Natural killer cell (primary cell): Measurements from ENCODE around the gene RRAD. TPM values are rescaled to one million over a fixed set of nuclear protein-coding genes. Genes with fewer than 3 reads are reported as not detected.

Experiments
- ATAC-seq, 3 donors: fragments of 150-1000 bp in 2 of 3; fragments of 200-7000 bp in 1 of 3; cut with Tn5 transposase; 1 replicate in 1 of 3; 2 replicates in 2 of 3; pipeline ENCODE4 v1.10.0; 2021; ENCODE audit warnings: mild to moderate bottlenecking in 2 of 3, moderate library complexity in 2 of 3
- DNase-seq, 2 donors: peaks; one replicate each; pipeline versions ENCODE4 v3.0.0 to v3.0.0-alpha.2; 2013 to 2021; ENCODE audit warnings: mixed read lengths in 1 of 2
- H3K27ac ChIP-seq: one replicate; pipeline ENCODE4 v1.5.1; 2013; ENCODE audit warnings: mild to moderate bottlenecking, low read length
- H3K27me3 ChIP-seq: one replicate; pipeline ENCODE4 v1.6.1; 2013; ENCODE audit warnings: low read length; ENCODE audit not compliant: control insufficient read depth, insufficient read depth
- H3K36me3 ChIP-seq: one replicate; pipeline ENCODE4 v1.6.1; 2013; ENCODE audit warnings: low read length; ENCODE audit not compliant: control insufficient read depth, insufficient read depth
- H3K4me1 ChIP-seq: one replicate; pipeline ENCODE4 v1.6.1; 2013; ENCODE audit warnings: low read length; ENCODE audit not compliant: control insufficient read depth, insufficient read depth
- H3K4me3 ChIP-seq: one replicate; pipeline ENCODE4 v1.5.1; 2013; ENCODE audit warnings: low read length
- H3K9me3 ChIP-seq: one replicate; pipeline ENCODE4 v1.6.1; 2013; ENCODE audit warnings: low read length; ENCODE audit not compliant: control insufficient read depth, insufficient read depth
- H3K27ac Mint-ChIP-seq, 2 donors: one replicate each; pipeline ENCODE4 v1.8.0; 2022; ENCODE audit warnings: mild to moderate bottlenecking in 2 of 2, mixed read lengths in 2 of 2, moderate library complexity in 1 of 2
- H3K27me3 Mint-ChIP-seq, 2 donors: one replicate each; pipeline ENCODE4 v1.8.0; 2022; ENCODE audit warnings: low read depth in 2 of 2, mixed read lengths in 2 of 2
- H3K36me3 Mint-ChIP-seq: one replicate; pipeline ENCODE4 v1.8.0; 2022; ENCODE audit warnings: mixed read lengths
- H3K4me1 Mint-ChIP-seq, 2 donors: one replicate each; pipeline ENCODE4 v1.8.0; 2022; ENCODE audit warnings: mixed read lengths in 2 of 2
- H3K4me3 Mint-ChIP-seq: one replicate; pipeline ENCODE4 v1.8.0; 2022; ENCODE audit warnings: mild to moderate bottlenecking, moderate library complexity, mixed read lengths
- H3K9me3 Mint-ChIP-seq, 2 donors: one replicate each; pipeline ENCODE4 v1.8.0; 2022; ENCODE audit warnings: mixed read lengths in 2 of 2
- WGBS: methylation state at CpG from one replicate; pipeline ENCODE4 v1.1.7; 2013; ENCODE audit warnings: missing lambda C conversion rate; ENCODE audit not compliant: insufficient coverage; 5-methylcytosine and 5-hydroxymethylcytosine counted together
- intact Hi-C: fragments of 100-400 bp; cut with micrococcal nuclease; formaldehyde crosslinking; loops from one replicate; pipeline ENCODE4 v1.14.2; 2022
- total RNA-seq, 4 donors: library from RNA; stranded (reverse); fragments of 120-200 nt in 1 of 4; gene quantifications; one replicate each; pipeline versions ENCODE4 v1.2.3 to v1.2.4, GENCODE V29; 2013 to 2022
- TF ChIP-seq, protein P1 (sequence below): fragments of 200-600 bp; IDR thresholded peaks from one replicate; pipeline ENCODE4 v1.8.0; 2022; ENCODE audit warnings: antibody characterized with exemption

The RRAD gene
- total RNA-seq, 3 donors from 2014 or later (not counting 1 experiment from before 2014, with no cell fraction given): 1.8 to 4.5 (median 2.8) TPM

DNA sequence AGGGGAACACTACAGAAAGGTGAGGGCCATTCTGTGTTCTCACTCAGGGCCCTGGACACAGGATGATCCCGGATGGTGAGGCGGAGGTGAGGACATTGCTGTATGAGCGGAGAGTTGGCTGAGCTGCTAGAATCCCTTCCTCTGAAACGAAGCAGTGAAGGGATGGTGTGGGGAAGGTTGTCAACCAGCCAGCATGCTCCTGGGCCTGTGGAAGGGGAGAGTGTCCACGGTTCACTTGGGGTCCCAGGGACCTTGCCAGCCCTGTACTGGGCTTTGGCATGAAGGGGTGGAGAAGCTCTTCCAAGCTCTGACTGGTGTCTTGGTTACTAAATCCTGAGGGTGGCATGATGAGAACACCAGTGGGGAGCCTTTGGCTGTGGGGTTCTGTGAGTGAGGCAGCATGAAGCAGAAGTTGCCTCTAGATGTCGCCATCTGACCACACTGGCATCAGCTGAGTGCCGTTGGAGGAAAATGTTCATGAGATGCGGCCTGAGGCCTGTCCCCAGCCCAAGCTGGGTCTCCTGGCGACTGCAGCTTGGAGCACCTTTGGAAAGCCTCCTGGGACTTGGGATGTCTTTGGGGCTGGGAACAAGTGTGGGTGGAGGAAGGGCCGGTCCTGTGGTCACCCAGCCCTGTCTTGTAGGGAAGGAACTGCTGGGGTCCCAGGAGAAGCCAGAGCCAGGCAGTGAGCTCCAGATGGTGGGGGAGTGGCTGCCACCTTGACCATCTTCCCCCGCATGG, 30.2 kb downstream of the RRAD start:
- H3K27me3 Mint-ChIP-seq: no peaks in the 10 kb centered on the region
- Histone ChIP-seq H3K4me1 (peaks cover 2% of the 10 kb centered on the region), H3K27me3 (no peaks in the 10 kb centered on the region), H3K36me3 (peaks cover 4% of the 10 kb centered on the region), H3K4me3 (no peak overlapping the region), H3K27ac (no peak overlapping the region), H3K9me3 (no peaks in the 10 kb centered on the region)
- ATAC-seq (peak; percentile 76 to 94 (median 92)), DNase-seq (peak; percentile 46 to 79)
- peaks cover 4 to 27% of the 10 kb centered on the region in 2 donors for H3K4me1 Mint-ChIP-seq
- intact Hi-C loops: loop anchor here (1.0 to 2.0 kb wide), 2 partner anchors 34 to 56 kb away; no protein-coding TSS in a partner anchor
- no peak overlapping the region for H3K27ac Mint-ChIP-seq
- 57% methylated on average over 11 of the region's 11 CpGs for WGBS
- no peak overlapping the region for H3K4me3 Mint-ChIP-seq
- TF ChIP-seq, protein P1, sequence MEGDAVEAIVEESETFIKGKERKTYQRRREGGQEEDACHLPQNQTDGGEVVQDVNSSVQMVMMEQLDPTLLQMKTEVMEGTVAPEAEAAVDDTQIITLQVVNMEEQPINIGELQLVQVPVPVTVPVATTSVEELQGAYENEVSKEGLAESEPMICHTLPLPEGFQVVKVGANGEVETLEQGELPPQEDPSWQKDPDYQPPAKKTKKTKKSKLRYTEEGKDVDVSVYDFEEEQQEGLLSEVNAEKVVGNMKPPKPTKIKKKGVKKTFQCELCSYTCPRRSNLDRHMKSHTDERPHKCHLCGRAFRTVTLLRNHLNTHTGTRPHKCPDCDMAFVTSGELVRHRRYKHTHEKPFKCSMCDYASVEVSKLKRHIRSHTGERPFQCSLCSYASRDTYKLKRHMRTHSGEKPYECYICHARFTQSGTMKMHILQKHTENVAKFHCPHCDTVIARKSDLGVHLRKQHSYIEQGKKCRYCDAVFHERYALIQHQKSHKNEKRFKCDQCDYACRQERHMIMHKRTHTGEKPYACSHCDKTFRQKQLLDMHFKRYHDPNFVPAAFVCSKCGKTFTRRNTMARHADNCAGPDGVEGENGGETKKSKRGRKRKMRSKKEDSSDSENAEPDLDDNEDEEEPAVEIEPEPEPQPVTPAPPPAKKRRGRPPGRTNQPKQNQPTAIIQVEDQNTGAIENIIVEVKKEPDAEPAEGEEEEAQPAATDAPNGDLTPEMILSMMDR: peak; percentile 66
- no peaks in the 10 kb centered on the region for H3K36me3 Mint-ChIP-seq
- no peaks in the 10 kb centered on the region for H3K9me3 Mint-ChIP-seq

DNA sequence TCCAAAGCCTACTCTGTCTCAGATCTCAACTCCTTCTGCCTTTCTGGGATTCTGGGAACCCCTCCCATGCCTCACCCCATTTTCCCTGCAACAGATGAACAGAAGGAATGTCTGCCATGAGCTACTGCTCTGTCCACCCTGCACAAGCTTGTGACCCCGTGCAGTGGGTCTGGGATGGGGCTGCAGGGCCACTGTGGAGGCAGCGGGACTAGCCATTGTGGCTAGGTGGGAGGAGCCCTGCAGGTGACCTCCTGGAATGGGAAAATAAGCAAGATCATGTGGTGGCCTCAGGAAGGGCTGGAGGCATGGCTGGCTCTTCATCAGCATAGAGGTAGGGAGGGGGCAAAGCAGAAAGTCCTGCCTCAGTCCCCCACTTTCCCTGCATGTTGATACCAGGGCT, 31.3 kb downstream of the RRAD start:
- TF ChIP-seq, protein P1: no peak
- H3K9me3 Mint-ChIP-seq: no peaks in the 10 kb centered on the region
- no peak overlapping the region for H3K27ac ChIP-seq
- peaks cover 2% of the 10 kb centered on the region for H3K4me1 ChIP-seq
- H3K27me3 ChIP-seq: no peaks in the 10 kb centered on the region
- no peaks in the 10 kb centered on the region for H3K9me3 ChIP-seq
- peaks cover 4 to 27% of the 10 kb centered on the region in 2 donors for H3K4me1 Mint-ChIP-seq
- H3K27ac Mint-ChIP-seq: no peak overlapping the region
- no peak overlapping the region for H3K4me3 ChIP-seq
- H3K27me3 Mint-ChIP-seq: no peaks in the 10 kb centered on the region
- no peak for DNase-seq
- H3K36me3 Mint-ChIP-seq: no peaks in the 10 kb centered on the region
- WGBS: 93% methylated on average over 2 of the region's 2 CpGs
- ATAC-seq: no peak
- H3K4me3 Mint-ChIP-seq: no peak overlapping the region
- peaks cover 4% of the 10 kb centered on the region for H3K36me3 ChIP-seq
- intact Hi-C loops: loop anchor here (2.0 kb wide), 1 partner anchor 35 kb away; no protein-coding TSS in a partner anchor

DNA sequence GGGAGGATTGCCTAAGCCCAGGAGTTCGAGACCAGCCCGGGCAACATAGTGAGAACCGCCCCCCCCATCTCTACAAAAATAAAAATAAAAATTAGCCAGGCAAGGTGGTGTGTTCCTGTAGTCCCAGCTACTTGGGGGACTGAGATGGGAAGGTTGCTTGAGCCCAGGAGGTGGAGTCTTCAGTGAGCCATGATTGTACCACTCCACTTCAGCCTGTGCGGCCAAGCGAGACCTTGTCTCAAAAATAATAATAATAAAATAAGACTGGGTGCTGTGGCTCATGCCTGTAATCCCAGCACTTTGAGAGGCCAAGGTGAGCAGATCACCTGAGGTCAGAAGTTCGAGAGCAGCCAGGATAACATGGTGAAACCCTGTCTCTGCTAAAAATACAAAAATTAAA, 33.5 kb downstream of the RRAD start:
- H3K27me3 ChIP-seq: no peaks in the 10 kb centered on the region
- H3K9me3 ChIP-seq: no peaks in the 10 kb centered on the region
- WGBS: 100% methylated on average over 2 of the region's 6 CpGs
- H3K4me1 ChIP-seq: peaks cover 2% of the 10 kb centered on the region
- H3K27ac ChIP-seq: no peak overlapping the region
- TF ChIP-seq, protein P1: no peak
- no peak overlapping the region for H3K4me3 Mint-ChIP-seq
- peaks cover 10 to 38% of the 10 kb centered on the region in 2 donors for H3K4me1 Mint-ChIP-seq
- H3K36me3 ChIP-seq: peaks cover 10% of the 10 kb centered on the region
- ATAC-seq: no peak
- DNase-seq: no peak
- no peaks in the 10 kb centered on the region for H3K9me3 Mint-ChIP-seq
- H3K4me3 ChIP-seq: no peak overlapping the region
- intact Hi-C loops: no loop called here
- H3K36me3 Mint-ChIP-seq: no peaks in the 10 kb centered on the region
- H3K27ac Mint-ChIP-seq: no peak overlapping the region
- H3K27me3 Mint-ChIP-seq: no peaks in the 10 kb centered on the region
